Head of caudate nucleus (tissue), 42 donors: ENCODE measurements around the gene ZBTB16.

Experiments
- DNase-seq, 42 donors: peaks; one replicate each; pipeline versions ENCODE4 v3.0.0 to v3.0.0-alpha.2; 2020 to 2021; ENCODE audit warnings: mixed read lengths in 7 of 42
- intact Hi-C: fragments of 100-400 bp; cut with DNase I; formaldehyde crosslinking; loops from one replicate; pipeline ENCODE4 v1.15.0; 2022

The ZBTB16 gene

GRCh38 chr11:114183044-114183511 is 123.6 kb downstream of the ZBTB16 start:
- intact Hi-C loops = no loop called here
- no peak for DNase-seq

DNA sequence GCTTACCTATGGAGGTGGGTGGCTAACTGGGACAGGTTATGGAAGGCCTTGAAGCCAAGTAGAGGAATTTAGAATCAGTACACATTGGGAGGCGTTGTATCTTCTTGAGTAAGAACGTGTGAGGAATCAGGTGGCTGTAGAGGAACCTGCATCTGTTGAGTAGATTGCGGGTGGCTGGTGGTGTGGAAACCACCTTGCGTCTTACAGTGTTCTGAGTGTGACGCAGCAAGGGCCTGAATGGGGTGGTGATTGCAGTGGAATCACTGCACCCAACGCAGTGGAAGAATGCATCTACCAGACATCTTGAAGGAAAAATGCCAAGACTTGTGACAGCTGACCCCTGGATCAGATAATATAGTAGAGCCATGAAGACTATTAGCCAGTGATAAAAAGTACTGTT is 125.9 kb downstream of the ZBTB16 start:
- DNase-seq = no peak
- intact Hi-C loops = no loop called here

- intact Hi-C loops = no loop called here
- no peak for DNase-seq
Observed at GRCh38 chr11:114187173-114187572, 127.7 kb downstream of the ZBTB16 start.

- no peak for DNase-seq
- intact Hi-C loops = no loop called here
Observed at GRCh38 chr11:114188851-114189570, 129.5 kb downstream of the ZBTB16 start.

DNA sequence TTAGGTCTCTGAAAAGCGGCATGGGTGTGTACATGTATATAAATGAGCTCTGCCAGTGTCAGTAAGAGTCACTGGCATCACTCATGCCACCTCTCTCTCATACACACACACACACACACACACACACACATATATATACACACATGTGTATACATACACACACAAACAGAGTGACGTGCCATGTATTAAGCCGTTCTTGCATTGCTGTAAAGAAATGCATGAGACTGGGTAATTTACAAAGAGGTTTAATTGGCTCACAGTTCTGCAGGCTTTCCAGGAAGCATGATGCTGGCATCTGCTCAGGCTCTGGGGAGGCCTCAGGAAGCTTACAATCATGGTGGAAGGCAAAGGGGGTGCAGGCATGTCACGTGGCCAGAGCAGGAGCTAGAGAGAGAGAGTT is 131.1 kb downstream of the ZBTB16 start:
- no peak for DNase-seq
- intact Hi-C loops = no loop called here

GRCh38 chr11:114191893-114192292 is 132.4 kb downstream of the ZBTB16 start:
- intact Hi-C loops = no loop called here
- DNase-seq = no peak

DNA sequence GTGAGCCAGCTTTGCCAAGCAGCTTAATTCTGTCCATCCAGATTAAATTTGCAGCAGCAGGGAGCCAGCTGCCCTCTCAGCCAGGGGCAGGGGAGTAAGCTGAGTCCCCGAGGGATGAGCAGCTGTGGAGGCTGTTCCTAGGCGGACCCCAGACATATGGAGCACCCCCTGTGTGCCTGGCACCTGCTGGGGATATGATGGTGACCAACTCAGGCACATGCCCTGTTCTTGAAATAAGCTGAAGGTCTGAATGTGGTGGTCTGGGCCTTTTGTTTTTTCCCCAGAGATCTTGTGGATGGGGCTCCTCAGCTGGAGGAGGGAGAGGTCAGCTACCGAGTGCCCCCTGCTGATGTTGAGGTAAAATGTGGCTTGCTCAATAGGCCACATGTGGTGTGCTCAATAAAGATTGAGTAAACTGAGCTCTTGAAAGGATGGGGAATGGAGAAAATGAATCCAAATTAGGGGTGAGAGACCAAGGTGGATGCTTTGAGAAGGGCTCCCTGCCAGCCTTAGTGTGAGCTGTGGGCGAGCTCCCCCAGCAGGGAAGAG is 133.4 kb downstream of the ZBTB16 start:
- intact Hi-C loops = no loop called here
- peak in 9 of 42 donors; percentile 19 to 66 (median 34) for DNase-seq

DNA sequence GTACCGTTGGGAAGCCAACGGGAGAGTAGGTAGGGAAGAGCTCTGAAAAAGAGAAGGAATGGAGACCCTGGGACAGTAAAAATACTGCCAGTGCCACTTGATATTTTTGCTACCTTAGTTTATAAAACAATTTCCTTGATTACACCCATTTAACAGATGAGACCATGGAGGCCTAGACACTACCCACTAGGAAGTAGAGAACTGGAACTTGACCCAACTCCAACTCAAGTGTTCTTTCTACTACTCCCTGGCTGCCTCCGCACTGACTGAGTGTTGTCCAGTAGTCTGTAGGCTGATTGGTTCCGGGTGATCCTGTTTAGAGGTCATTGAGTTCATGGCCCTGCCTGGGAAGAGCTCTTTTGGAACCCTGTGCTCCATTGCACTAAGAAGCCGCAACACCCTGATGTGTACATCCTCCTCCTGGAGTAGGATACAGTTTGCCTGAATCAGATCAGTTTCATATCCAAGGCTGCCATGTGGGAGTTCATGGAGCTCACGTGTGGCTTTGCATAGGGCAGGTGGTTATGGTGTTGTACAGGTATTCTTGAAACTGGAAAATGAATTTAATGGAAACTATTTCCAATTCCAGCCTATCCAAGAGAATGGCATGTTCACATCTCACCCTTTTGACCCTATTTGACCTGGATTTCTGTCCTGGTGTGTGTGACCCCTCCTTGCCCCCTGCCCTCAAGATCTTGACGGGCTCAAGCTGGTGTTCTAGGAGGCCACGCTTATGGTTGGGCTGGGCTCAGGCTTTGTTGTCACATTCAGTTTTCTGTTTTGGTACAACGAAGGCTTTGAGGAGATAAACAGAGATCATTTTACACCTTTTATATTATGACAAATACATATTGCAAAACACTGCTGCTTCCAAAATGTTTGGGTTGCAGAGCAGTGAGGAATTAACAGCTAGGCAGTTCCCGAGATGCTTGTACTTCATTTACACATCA is 134.5 kb downstream of the ZBTB16 start:
- no peak for DNase-seq

DNA sequence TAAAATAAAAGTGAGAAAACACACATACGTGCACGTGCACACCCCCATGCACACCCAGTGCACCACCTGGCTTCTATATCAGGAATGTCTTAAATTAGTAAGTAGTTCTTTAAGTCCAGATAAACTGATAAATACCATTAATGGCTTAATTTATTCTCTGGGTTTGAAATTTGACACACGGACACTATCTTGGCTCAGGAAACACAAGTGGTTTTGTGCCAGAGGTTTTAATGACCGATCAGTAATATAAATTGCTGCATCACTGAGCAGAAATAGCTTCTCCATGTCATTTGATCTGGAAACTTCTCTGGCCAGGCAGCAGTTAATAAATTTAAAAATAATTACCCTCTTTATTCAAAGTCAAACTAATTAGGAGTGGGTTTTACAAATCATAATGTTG is 135.2 kb downstream of the ZBTB16 start:
- intact Hi-C loops = no loop called here
- DNase-seq = no peak

More for the DNA sequence above, 134.5 kb downstream of the ZBTB16 start:
- intact Hi-C loops = no loop called here

DNA sequence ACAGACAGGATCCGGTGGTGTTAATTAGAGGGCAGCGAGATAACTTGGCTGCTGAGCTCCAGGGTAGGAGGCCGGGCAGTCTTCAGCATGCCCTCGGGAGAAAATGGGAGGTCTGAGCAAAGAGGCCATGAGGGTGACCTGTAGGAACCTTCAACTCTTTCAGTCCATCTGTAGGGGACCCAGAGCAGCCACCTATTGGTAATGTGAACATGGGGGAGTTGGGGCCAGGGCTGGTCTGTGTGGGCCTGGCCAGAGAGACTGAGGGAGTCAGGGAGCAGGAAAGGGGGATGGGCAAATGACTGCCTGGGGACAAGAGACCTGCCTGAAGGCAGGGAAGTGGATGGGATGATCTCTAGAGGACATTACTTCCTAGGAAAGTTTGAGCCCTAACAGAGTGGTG is 135.6 kb downstream of the ZBTB16 start:
- intact Hi-C loops = no loop called here
- no peak for DNase-seq

GRCh38 chr11:114195981-114196731 is 136.6 kb downstream of the ZBTB16 start:
- DNase-seq = no peak
- intact Hi-C loops = no loop called here

- intact Hi-C loops = no loop called here
- DNase-seq = peak in 10 of 42 donors; percentile 13 to 58 (median 41)
Observed at GRCh38 chr11:114196997-114197703, 137.6 kb downstream of the ZBTB16 start.

- peak in 21 of 42 donors; percentile 12 to 72 (median 41) for DNase-seq
Observed at GRCh38 chr11:114197799-114198500, 138.4 kb downstream of the ZBTB16 start.

DNA sequence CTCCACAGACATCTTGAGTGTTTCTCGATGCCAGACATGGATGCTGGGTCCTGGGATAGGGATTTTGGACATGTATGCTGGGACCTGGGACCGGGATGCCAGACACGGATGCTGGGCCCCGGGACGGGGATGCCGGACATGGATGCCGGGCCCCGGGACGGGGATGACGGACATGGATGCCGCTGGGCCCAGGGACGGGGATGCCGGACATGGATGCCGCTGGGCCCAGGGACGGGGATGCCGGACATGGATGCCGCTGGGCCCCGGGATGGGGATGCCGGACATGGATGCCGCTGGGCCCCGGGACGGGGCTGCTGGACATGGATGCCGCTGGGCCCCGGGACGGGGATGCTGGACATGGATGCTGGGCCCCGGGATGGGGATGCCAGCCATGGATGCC is 139.5 kb downstream of the ZBTB16 start:
- no peak for DNase-seq
- intact Hi-C loops = no loop called here

More at GRCh38 chr11:114197799-114198500, 138.4 kb downstream of the ZBTB16 start:
- intact Hi-C loops = no loop called here

DNA sequence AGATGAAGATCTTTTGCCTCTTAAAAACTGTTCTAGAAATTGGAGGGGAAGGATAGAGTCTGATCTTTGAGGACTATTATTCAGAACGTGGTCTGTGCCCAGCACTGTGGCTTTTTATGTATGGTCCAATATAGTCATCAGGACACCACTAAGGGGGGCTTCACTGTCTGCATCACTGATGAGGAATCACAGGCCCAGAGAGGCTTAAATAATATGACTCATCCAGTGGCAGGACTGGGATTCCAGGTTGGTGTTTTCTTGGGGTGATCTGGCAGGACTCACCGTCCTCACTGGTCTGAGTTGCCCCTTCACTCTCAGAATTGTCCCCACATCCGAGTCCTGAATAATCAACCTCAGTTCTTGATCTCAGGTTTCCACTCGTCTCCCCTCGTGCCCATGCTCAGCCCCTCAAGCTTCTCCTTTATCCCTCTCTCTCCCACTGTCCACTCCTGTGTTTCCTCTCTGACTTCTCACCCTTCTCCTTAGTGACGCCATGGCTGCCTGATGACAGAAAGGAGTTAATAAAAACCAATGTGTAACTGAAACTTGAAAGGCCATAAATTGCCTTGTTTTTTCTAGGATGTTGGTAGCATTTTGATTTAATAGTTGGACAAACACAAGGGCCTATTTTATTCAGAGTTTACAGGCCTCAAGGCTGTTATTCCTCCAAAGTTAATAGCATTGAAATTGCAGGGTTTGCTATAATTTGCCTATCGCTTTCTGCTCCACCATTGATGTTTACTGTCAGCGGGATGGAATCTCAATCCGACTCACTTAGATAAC is 141.0 kb downstream of the ZBTB16 start:
- no peak for DNase-seq
- intact Hi-C loops = no loop called here

- intact Hi-C loops = no loop called here
- no peak for DNase-seq
Observed at GRCh38 chr11:114201219-114201618, 141.7 kb downstream of the ZBTB16 start.

- intact Hi-C loops = no loop called here
- no peak for DNase-seq
Observed at GRCh38 chr11:114202011-114202609, 142.6 kb downstream of the ZBTB16 start.
